ENCODE results near the gene GSTT4. TPM values are rescaled to one million over a fixed set of nuclear protein-coding genes. Genes with fewer than 3 reads are reported as not detected.
"Not testable (repeated sequence)": the region's sequence is repeated elsewhere in the genome, so short reads cannot be mapped to it uniquely, and the experiment has no call there.

GSTT4 gene
- total RNA-seq, 1 donor from 2014 or later, result not detected

DNA sequence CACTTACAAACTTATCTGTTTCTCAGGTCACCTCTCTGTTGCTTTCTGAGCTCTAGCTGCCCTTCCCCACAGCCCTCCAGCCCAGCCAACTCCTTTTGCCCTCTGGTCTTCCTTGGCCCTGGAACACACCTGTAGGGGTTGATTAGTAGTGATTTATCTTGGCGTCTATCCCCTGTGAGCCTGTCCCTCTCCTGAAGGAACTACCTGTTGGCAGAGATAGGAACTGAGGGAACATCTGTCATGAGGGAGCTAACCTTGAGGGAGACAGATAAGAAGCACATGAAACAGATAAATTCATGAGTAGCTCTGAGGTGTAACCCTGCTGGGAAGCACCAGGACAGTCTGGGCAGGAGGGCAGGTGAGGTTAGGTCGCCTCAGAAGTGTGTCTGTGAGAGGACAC is 44.7 kb upstream of the GSTT4 start:
- Mint-ChIP-seq H3K9me3 (ENCODE audit: low read depth) (no peaks in the 10 kb centered on the region), H3K27ac (no peak overlapping the region), H3K36me3 (ENCODE audit: insufficient read depth) (peaks cover 11% of the 10 kb centered on the region), H3K4me1 (ENCODE audit: low read depth) (no peaks in the 10 kb centered on the region), H3K27me3 (no peaks in the 10 kb centered on the region), H3K4me3 (ENCODE audit: low read depth) (no peak overlapping the region)
- TF ChIP-seq, protein P1, sequence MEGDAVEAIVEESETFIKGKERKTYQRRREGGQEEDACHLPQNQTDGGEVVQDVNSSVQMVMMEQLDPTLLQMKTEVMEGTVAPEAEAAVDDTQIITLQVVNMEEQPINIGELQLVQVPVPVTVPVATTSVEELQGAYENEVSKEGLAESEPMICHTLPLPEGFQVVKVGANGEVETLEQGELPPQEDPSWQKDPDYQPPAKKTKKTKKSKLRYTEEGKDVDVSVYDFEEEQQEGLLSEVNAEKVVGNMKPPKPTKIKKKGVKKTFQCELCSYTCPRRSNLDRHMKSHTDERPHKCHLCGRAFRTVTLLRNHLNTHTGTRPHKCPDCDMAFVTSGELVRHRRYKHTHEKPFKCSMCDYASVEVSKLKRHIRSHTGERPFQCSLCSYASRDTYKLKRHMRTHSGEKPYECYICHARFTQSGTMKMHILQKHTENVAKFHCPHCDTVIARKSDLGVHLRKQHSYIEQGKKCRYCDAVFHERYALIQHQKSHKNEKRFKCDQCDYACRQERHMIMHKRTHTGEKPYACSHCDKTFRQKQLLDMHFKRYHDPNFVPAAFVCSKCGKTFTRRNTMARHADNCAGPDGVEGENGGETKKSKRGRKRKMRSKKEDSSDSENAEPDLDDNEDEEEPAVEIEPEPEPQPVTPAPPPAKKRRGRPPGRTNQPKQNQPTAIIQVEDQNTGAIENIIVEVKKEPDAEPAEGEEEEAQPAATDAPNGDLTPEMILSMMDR (IDR thresholded peaks at IDR 0.05; ENCODE audit: unreplicated experiment), result no peak
- DNase-seq (ENCODE audit: low spot score, unreplicated experiment), result no peak

DNA sequence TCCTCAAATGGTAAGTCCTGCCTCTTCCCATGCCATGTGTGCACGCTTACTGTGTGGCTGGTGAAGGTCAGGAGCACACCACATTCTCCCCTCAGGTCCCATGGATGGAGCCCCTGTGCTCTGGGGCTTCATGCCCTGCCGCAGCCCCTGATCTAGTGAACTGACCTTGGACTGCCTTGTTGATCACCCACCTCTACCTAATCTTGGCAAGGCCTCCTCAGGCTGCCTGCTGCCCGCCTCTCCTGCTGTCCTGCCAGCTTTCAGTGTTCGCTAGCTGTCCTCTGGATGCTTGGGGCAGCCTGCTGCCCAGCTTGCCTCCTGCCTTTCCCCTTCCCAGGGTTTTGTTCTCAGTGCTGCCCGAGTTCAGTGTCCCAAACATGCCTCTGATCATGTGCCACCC is 44.0 kb upstream of the GSTT4 start:
- TF ChIP-seq, protein P1 (IDR thresholded peaks at IDR 0.05; ENCODE audit: unreplicated experiment), result no peak
- Mint-ChIP-seq H3K36me3 (ENCODE audit: insufficient read depth) (peaks cover 13% of the 10 kb centered on the region), H3K9me3 (ENCODE audit: low read depth) (no peaks in the 10 kb centered on the region), H3K27me3 (no peaks in the 10 kb centered on the region), H3K27ac (no peak overlapping the region), H3K4me1 (ENCODE audit: low read depth) (no peaks in the 10 kb centered on the region), H3K4me3 (ENCODE audit: low read depth) (no peak overlapping the region)
- no peak for DNase-seq (ENCODE audit: low spot score, unreplicated experiment)

DNA sequence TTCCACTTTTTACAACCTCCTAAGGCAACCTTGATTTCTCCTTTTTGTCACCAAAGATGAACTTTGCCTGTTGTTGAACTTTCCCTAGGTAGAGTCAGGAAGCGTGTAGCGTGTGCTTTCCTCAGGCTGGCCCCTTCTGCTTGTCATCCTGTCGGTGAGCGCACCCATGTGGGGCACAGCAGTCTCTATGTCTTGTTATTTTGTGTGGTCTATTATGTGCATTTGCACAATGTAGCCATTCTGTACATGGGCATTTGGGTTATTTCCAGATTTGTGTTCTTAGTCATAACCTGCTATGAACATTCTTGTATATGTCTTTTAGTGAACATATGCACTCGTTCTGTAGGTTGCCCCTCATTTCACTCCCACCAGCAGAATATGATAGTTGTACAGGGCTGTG is 40.8 kb upstream of the GSTT4 start:
- DNase-seq (ENCODE audit: low spot score, unreplicated experiment), result no peak
- H3K27ac Mint-ChIP-seq, result peak overlapping the region; percentile 30
- H3K27me3 Mint-ChIP-seq, result no peaks in the 10 kb centered on the region
- no peak overlapping the region for H3K4me3 Mint-ChIP-seq (ENCODE audit: low read depth)
- no peaks in the 10 kb centered on the region for H3K9me3 Mint-ChIP-seq (ENCODE audit: low read depth)
- peaks cover 13% of the 10 kb centered on the region for H3K36me3 Mint-ChIP-seq (ENCODE audit: insufficient read depth)
- TF ChIP-seq, protein P1 (IDR thresholded peaks at IDR 0.05; ENCODE audit: unreplicated experiment), result no peak
- H3K4me1 Mint-ChIP-seq (ENCODE audit: low read depth), result no peaks in the 10 kb centered on the region

DNA sequence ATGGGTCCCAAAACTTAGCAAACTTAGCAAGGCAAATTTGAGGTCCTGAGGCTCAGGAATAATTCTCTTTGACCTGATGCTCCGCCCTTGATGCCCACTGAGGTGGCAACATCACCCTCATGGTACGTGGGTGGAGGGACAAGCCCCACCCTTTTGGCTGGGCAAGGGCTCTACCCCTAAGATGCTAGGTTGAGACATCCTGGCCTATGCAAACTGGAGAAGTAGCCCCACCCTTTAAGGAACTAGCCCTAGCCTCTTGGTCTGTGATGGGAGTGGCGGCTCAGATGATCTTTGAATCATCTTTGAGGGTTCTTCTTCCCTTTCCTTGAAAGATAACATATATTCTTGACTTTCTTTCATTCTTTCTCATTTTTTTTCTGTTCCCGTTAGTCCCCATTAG is 38.7 kb upstream of the GSTT4 start:
- DNase-seq (ENCODE audit: low spot score, unreplicated experiment), result no peak
- H3K4me1 Mint-ChIP-seq (ENCODE audit: low read depth), result no peaks in the 10 kb centered on the region
- peaks cover 6% of the 10 kb centered on the region for H3K36me3 Mint-ChIP-seq (ENCODE audit: insufficient read depth)
- no peak overlapping the region for H3K27ac Mint-ChIP-seq
- no peaks in the 10 kb centered on the region for H3K27me3 Mint-ChIP-seq
- H3K9me3 Mint-ChIP-seq (ENCODE audit: low read depth), result no peaks in the 10 kb centered on the region
- no peak overlapping the region for H3K4me3 Mint-ChIP-seq (ENCODE audit: low read depth)
- TF ChIP-seq, protein P1 (IDR thresholded peaks at IDR 0.05; ENCODE audit: unreplicated experiment), result no peak

DNA sequence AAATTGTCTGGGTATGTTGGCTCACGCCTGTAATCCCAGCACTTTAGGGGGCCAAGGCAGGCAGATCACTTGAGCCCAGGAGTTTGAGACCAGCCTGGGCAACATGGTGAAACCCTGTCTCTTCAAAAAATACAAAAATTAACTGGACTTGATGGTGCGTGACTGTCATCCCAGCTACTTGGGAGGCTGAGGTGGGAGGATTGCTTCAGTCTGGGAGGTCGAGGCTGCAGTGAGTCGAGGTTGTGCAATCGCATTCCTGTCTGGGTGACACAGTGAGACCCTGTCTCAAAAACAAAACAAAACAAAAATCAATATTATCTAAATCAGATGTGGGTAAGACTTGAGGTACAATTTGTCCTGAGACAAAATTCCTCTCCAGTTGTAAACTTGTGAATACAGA is 38.2 kb upstream of the GSTT4 start:
- peaks cover 10% of the 10 kb centered on the region for H3K36me3 Mint-ChIP-seq (ENCODE audit: insufficient read depth)
- not testable (repeated sequence) for H3K4me1 Mint-ChIP-seq (ENCODE audit: low read depth); H3K9me3 Mint-ChIP-seq (ENCODE audit: low read depth); H3K27me3 Mint-ChIP-seq; H3K27ac Mint-ChIP-seq; H3K4me3 Mint-ChIP-seq (ENCODE audit: low read depth); DNase-seq (ENCODE audit: low spot score, unreplicated experiment)

DNA sequence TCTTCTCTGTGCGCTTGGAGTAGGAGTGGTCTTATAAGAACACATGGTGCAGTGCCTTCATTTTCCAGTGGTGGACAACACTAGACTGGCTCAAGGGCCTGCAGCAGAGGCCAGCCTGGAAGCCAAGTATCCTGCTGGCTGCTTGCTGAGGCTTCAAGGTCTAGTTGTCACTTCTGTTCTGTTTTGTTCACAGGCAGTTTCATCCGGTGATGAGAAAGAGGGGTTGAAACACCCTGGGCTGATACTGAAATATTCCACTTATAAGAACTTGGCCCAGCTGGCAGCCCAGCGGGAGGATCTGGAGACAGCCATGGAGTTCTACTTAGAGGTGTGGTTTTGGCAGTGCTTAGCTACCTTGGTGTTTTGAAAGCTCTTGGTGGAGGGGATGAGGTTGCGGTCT is 35.7 kb upstream of the GSTT4 start:
- Mint-ChIP-seq H3K4me3 (ENCODE audit: low read depth) (no peak overlapping the region), H3K36me3 (ENCODE audit: insufficient read depth) (peaks cover 14% of the 10 kb centered on the region), H3K27ac (no peak overlapping the region), H3K4me1 (ENCODE audit: low read depth) (peaks cover 1% of the 10 kb centered on the region), H3K9me3 (ENCODE audit: low read depth) (no peaks in the 10 kb centered on the region), H3K27me3 (no peaks in the 10 kb centered on the region)
- TF ChIP-seq, protein P1 (IDR thresholded peaks at IDR 0.05; ENCODE audit: unreplicated experiment), result no peak
- no peak for DNase-seq (ENCODE audit: low spot score, unreplicated experiment)
